IMR-90 (cell line): ENCODE measurements around the gene CABCOCO1.

Experiments used
- CTCF ChIP-seq: conservative IDR thresholded peaks from 2 replicates; pipeline ENCODE4 v1.5.1; 2012; ENCODE audit warnings: mild to moderate bottlenecking, low read depth, low read length, improper control_type of control experiment
- MAZ ChIP-seq: IDR thresholded peaks from 2 replicates; pipeline ENCODE4 v1.6.1; 2012; ENCODE audit warnings: low read depth, mild to moderate bottlenecking, low read length, improper control_type of control experiment, moderate library complexity, borderline replicate concordance
- NFE2L2 ChIP-seq: fragments of 150-350 bp; IDR thresholded peaks from 2 replicates; pipeline ENCODE4 v1.6.1; 2016; ENCODE audit warnings: low read depth, mild to moderate bottlenecking, low read length
- POLR2A ChIP-seq: IDR thresholded peaks from 2 replicates; pipeline ENCODE4 v1.6.1; 2012; ENCODE audit warnings: mild to moderate bottlenecking, low read depth, low read length
- RAD21 ChIP-seq: IDR thresholded peaks from 2 replicates; pipeline ENCODE4 v1.6.1; 2012; ENCODE audit warnings: low read length, improper control_type of control experiment
- RCOR1 ChIP-seq: IDR thresholded peaks from 2 replicates; pipeline ENCODE4 v1.6.1; 2012; ENCODE audit warnings: mild to moderate bottlenecking, low read length, improper control_type of control experiment; ENCODE audit not compliant: insufficient replicate concordance
- RFX5 ChIP-seq: IDR thresholded peaks from 2 replicates; pipeline ENCODE4 v1.8.0; 2012; ENCODE audit warnings: low read depth, mild to moderate bottlenecking, low read length, moderate library complexity

- TF ChIP-seq CTCF: no peak
- TF ChIP-seq POLR2A: no peak
- TF ChIP-seq RCOR1: no peak
- no peak for TF ChIP-seq RFX5
- TF ChIP-seq MAZ: no peak
- TF ChIP-seq RAD21: no peak
- no peak for TF ChIP-seq NFE2L2
These were observed 89.6 kb downstream of the CABCOCO1 start for GRCh38 chr10:61752111-61753011.
